ENCODE results near the gene TMED8. TPM values are rescaled to one million over a fixed set of nuclear protein-coding genes. Genes with fewer than 3 reads are reported as not detected.
"Not testable (repeated sequence)": the region's sequence is repeated elsewhere in the genome, so short reads cannot be mapped to it uniquely, and the experiment has no call there.

TMED8 gene
- polyA plus RNA-seq, 1 donor = 5.7 TPM

GRCh38 chr14:77364146-77364545 lies 12.7 kb downstream of the TMED8 start:
- DNase-seq (ENCODE audit: low read depth) = no peak

- no peak for DNase-seq (ENCODE audit: low read depth)
These were observed 17.3 kb downstream of the TMED8 start for GRCh38 chr14:77359626-77360025.

- DNase-seq (ENCODE audit: low read depth) = no peak
These were observed 20.0 kb downstream of the TMED8 start for GRCh38 chr14:77356899-77357298.

GRCh38 chr14:77355811-77356210 lies 21.1 kb downstream of the TMED8 start:
- DNase-seq (ENCODE audit: low read depth) = no peak

GRCh38 chr14:77353469-77354141 lies 23.3 kb downstream of the TMED8 start:
- no peak for DNase-seq (ENCODE audit: low read depth)

GRCh38 chr14:77347751-77348150 lies 29.1 kb downstream of the TMED8 start:
- DNase-seq (ENCODE audit: low read depth) = no peak

- no peak for DNase-seq (ENCODE audit: low read depth)
These were observed 30.4 kb downstream of the TMED8 start for GRCh38 chr14:77346495-77346894.

GRCh38 chr14:77344377-77344996 lies 32.4 kb downstream of the TMED8 start:
- no peak for DNase-seq (ENCODE audit: low read depth)

- no peak for DNase-seq (ENCODE audit: low read depth)
These were observed 33.2 kb downstream of the TMED8 start for GRCh38 chr14:77343662-77344061.

GRCh38 chr14:77342726-77343397 lies 34.0 kb downstream of the TMED8 start:
- no peak for DNase-seq (ENCODE audit: low read depth)

GRCh38 chr14:77340389-77340788 lies 36.5 kb downstream of the TMED8 start:
- DNase-seq (ENCODE audit: low read depth) = no peak

- DNase-seq (ENCODE audit: low read depth) = no peak
These were observed 37.5 kb downstream of the TMED8 start for GRCh38 chr14:77339407-77339806.

GRCh38 chr14:77338302-77338701 lies 38.6 kb downstream of the TMED8 start:
- DNase-seq (ENCODE audit: low read depth) = no peak

- DNase-seq (ENCODE audit: low read depth) = no peak
These were observed 39.0 kb downstream of the TMED8 start for GRCh38 chr14:77337880-77338279.

- DNase-seq (ENCODE audit: low read depth) = not testable (repeated sequence)
These were observed 39.6 kb downstream of the TMED8 start for GRCh38 chr14:77337255-77337654.

GRCh38 chr14:77335576-77335975 lies 41.3 kb downstream of the TMED8 start:
- no peak for DNase-seq (ENCODE audit: low read depth)

GRCh38 chr14:77329872-77330271 lies 47.0 kb downstream of the TMED8 start:
- DNase-seq (ENCODE audit: low read depth) = no peak

- no peak for DNase-seq (ENCODE audit: low read depth)
These were observed 49.8 kb downstream of the TMED8 start for GRCh38 chr14:77327111-77327510.

GRCh38 chr14:77325746-77326094 lies 51.2 kb downstream of the TMED8 start:
- DNase-seq (ENCODE audit: low read depth) = no peak

- no peak for DNase-seq (ENCODE audit: low read depth)
These were observed 51.8 kb downstream of the TMED8 start for GRCh38 chr14:77324816-77325745.

GRCh38 chr14:77324289-77324688 lies 52.6 kb downstream of the TMED8 start:
- DNase-seq (ENCODE audit: low read depth) = no peak

- no peak for DNase-seq (ENCODE audit: low read depth)
These were observed 53.3 kb downstream of the TMED8 start for GRCh38 chr14:77323571-77323970.
